Adrenal gland (tissue), 12 donors: Measurements from ENCODE around the gene DSG2. TPM values are rescaled to one million over a fixed set of nuclear protein-coding genes. Genes with fewer than 3 reads are reported as not detected.

ENCODE experiments used
- DNase-seq, 7 donors: peaks; one replicate each; pipeline ENCODE4 v3.0.0-alpha.2; 2019 to 2020
- H3K27ac ChIP-seq, 5 donors: fragments of 200-600 bp; sonication (generic) in 4 of 5; 1 replicate in 3 of 5; 2 replicates in 2 of 5; pipeline versions ENCODE4 v1.5.1 to v1.8.0; 2016 to 2020; ENCODE audit warnings: mild to moderate bottlenecking in 1 of 5
- H3K27me3 ChIP-seq: fragments of 200-600 bp; 2 replicates; pipeline ENCODE4 v1.8.0; 2021
- H3K36me3 ChIP-seq, 2 donors: fragments of 200-600 bp; replicated peaks in 1 of 2; 1 replicate in 1 of 2; 2 replicates in 1 of 2; pipeline versions ENCODE4 v1.5.1 to v1.8.0; 2018 to 2022
- H3K4me1 ChIP-seq, 2 donors: fragments of 200-600 bp; replicated peaks in 1 of 2; 1 replicate in 1 of 2; 2 replicates in 1 of 2; pipeline versions ENCODE4 v1.5.1 to v1.8.0; 2018 to 2021
- H3K4me3 ChIP-seq, 4 donors: fragments of 200-600 bp; sonication (generic) in 3 of 4; one replicate each; pipeline ENCODE4 v1.5.1; 2016 to 2018
- H3K9me3 ChIP-seq, 3 donors: fragments of 200-600 bp; sonication (generic) in 1 of 3; replicated peaks in 1 of 3; 1 replicate in 2 of 3; 2 replicates in 1 of 3; pipeline versions ENCODE4 v1.5.1 to v1.8.0; 2016 to 2021
- CTCF ChIP-seq, 6 experiments: fragments of 450-650 bp in 4 of 6; fragments of 200-600 bp in 2 of 6; sonication (generic) in 1 of 6; IDR thresholded peaks; 1 replicate in 5 of 6; 2 replicates in 1 of 6; pipeline versions ENCODE4 v1.5.1 to v1.8.0; 2016 to 2021; ENCODE audit warnings: antibody characterized with exemption in 6 of 6, mild to moderate bottlenecking in 2 of 6, moderate library complexity in 1 of 6
- POLR2A ChIP-seq, 2 donors: fragments of 450-650 bp; IDR thresholded peaks; one replicate each; pipeline ENCODE4 v1.6.1; 2017; ENCODE audit warnings: antibody characterized with exemption in 2 of 2, mild to moderate bottlenecking in 2 of 2, moderate library complexity in 1 of 2
- WGBS, 4 donors: extraction: QIAGEN DNeasy Blood & Tissue Kit in 2 of 4; methylation state at CpG; one replicate each; pipeline versions ENCODE4 v1.1.5 to v1.1.7; 2013 to 2017; 5-methylcytosine and 5-hydroxymethylcytosine counted together
- intact Hi-C, 2 donors: fragments of 100-400 bp; cut with DNase I; formaldehyde crosslinking; loops; one replicate each; pipeline versions ENCODE4 v1.14.1 to v1.15.0; 2022 to 2023
- polyA plus RNA-seq, 3 donors: library from polyadenylated mRNA; stranded (reverse); fragments of 200-250 nt in 2 of 3; fragments of 350-450 nt in 1 of 3; fragmentation: Illumina TruSeq in 1 of 3; extraction: RNeasy Lipid Tissue Mini Kit (QIAGEN cat#74804) in 1 of 3; gene quantifications; one replicate each; pipeline ENCODE4 v1.2.3, GENCODE V29; 2013 to 2014
- total RNA-seq, 9 donors: library from RNA; depleted of rRNA in 4 of 9; stranded (reverse); fragments of >200 nt in 4 of 9; fragments of 120-200 nt in 1 of 9; fragmentation: NEBNext Ultra II Directional in 1 of 9; extraction: Animal tissue kit (Norgen Biotek cat#: 25700) in 1 of 9; gene quantifications; one replicate each; pipeline versions ENCODE4 v1.1.0 to v1.2.4, GENCODE V29; 2013 to 2023
- donor health status: healthy with polysubstance abuse.
- donor health status: Bipolar disorder and iron deficiency.
- donor health status: DM: yes; HTN: yes; CAD: no.
- donor health status: DM: no; HTN: no; CAD: no.
- donor health status: DM: no; HTN: no; CAD: no.
- donor health status: DM: yes; HTN: yes; CAD: no.

Gene DSG2
- total and polyA plus RNA-seq, 12 donors = 0.32 to 6.8 (median 2.1) TPM

- Histone ChIP-seq H3K36me3 (no peaks in the 10 kb centered on the region), H3K4me1 (peaks cover 0 to 3% of the 10 kb centered on the region in 2 donors), H3K9me3 (no peaks in the 10 kb centered on the region), H3K27me3 (no peaks in the 10 kb centered on the region), H3K4me3 (no peak overlapping the region), H3K27ac (no peak overlapping the region)
- 73 to 79% (median 76%) methylated on average over 5 of the region's 5 CpGs for WGBS, 4 donors
- no peak for TF ChIP-seq POLR2A (IDR thresholded peaks at IDR 0.05)
- no peak for TF ChIP-seq CTCF (IDR thresholded peaks at IDR 0.05)
- DNase-seq = no peak
- intact Hi-C loops = loop anchor here (5.0 to 10.0 kb wide), 4 partner anchors 168 to 270 kb away; no protein-coding TSS in a partner anchor
These were observed 56.8 kb downstream of the DSG2 start for GRCh38 chr18:31554776-31555175.

- TF ChIP-seq POLR2A (IDR thresholded peaks at IDR 0.05) (no peak), CTCF (IDR thresholded peaks at IDR 0.05) (peak; percentile 86 to 98 (median 88))
- H3K27ac ChIP-seq = peak overlapping the region in 3 of 5 donors; percentile 21 to 41 (median 38)
- no peaks in the 10 kb centered on the region for H3K36me3 ChIP-seq
- intact Hi-C loops = loop anchor here (5.0 to 10.0 kb wide), 3 partner anchors 166 to 269 kb away; no protein-coding TSS in a partner anchor
- H3K27me3 ChIP-seq = no peaks in the 10 kb centered on the region
- H3K4me3 ChIP-seq = no peak overlapping the region
- peak; percentile 34 to 74 (median 56) for DNase-seq
- 2 to 10% (median 9%) methylated on average over 7 of the region's 7 CpGs for WGBS, 4 donors
- H3K9me3 ChIP-seq = no peaks in the 10 kb centered on the region
- H3K4me1 ChIP-seq = peaks cover 0 to 3% of the 10 kb centered on the region in 2 donors
These were observed 58.2 kb downstream of the DSG2 start for GRCh38 chr18:31555971-31556747.

- intact Hi-C loops = loop anchor here (5.0 to 10.0 kb wide), 3 partner anchors 165 to 267 kb away; no protein-coding TSS in a partner anchor
- no peak overlapping the region for H3K27ac ChIP-seq
- no peak overlapping the region for H3K4me3 ChIP-seq
- TF ChIP-seq POLR2A (IDR thresholded peaks at IDR 0.05) (no peak), CTCF (IDR thresholded peaks at IDR 0.05) (no peak)
- peaks cover 0 to 7% of the 10 kb centered on the region in 2 donors for H3K4me1 ChIP-seq
- H3K36me3 ChIP-seq = no peaks in the 10 kb centered on the region
- H3K27me3 ChIP-seq = no peaks in the 10 kb centered on the region
- H3K9me3 ChIP-seq = no peaks in the 10 kb centered on the region
- 96 to 97% (median 96%) methylated on average over 3 of the region's 3 CpGs for WGBS, 4 donors
- DNase-seq = no peak
These were observed 59.5 kb downstream of the DSG2 start for GRCh38 chr18:31557446-31557845.

DNA sequence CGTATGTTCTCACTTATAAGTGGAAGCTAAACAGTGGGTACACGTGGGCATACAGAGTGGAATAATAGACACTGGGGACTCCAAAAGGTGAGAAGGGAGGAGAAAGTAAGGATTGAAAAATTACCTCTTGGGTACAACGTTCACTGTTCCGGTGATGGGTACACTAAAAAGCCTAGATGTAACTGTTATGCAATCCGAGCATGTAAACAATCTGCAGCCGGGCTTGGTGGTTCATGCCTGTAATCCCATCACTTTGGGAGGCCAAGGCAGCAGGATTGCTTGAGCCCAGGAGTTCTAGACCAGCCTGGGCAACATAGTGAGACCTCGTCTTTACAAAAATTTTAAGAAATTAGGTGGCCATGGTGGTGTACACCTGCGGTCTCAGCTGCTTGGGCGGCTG lies 60.6 kb downstream of the DSG2 start:
- no peaks in the 10 kb centered on the region for H3K27me3 ChIP-seq
- H3K9me3 ChIP-seq = no peaks in the 10 kb centered on the region
- no peak overlapping the region for H3K4me3 ChIP-seq
- 78 to 97% (median 87%) methylated on average over 9 of the region's 9 CpGs for WGBS, 4 donors
- intact Hi-C loops = loop anchor here (5.0 to 10.0 kb wide), 3 partner anchors 164 to 266 kb away; no protein-coding TSS in a partner anchor
- TF ChIP-seq POLR2A (IDR thresholded peaks at IDR 0.05) = no peak
- TF ChIP-seq CTCF (IDR thresholded peaks at IDR 0.05) = no peak
- no peak overlapping the region for H3K27ac ChIP-seq
- DNase-seq = no peak
- H3K4me1 ChIP-seq = peaks cover 0 to 11% of the 10 kb centered on the region in 2 donors
- H3K36me3 ChIP-seq = no peaks in the 10 kb centered on the region
